Stomach (tissue), 9 donors: Measurements from ENCODE around the gene HOXC11. TPM values are rescaled to one million over a fixed set of nuclear protein-coding genes. Genes with fewer than 3 reads are reported as not detected.

Experiments used
- DNase-seq, 2 donors: peaks; one replicate each; pipeline versions ENCODE4 v3.0.0 to v3.0.0-alpha.2; 2013 to 2019
- H3K27ac ChIP-seq, 5 donors: fragments of 200-600 bp in 4 of 5; sonication (generic) in 4 of 5; one replicate each; pipeline ENCODE4 v1.5.1; 2013 to 2019; ENCODE audit warnings: mild to moderate bottlenecking in 1 of 5, moderate library complexity in 1 of 5
- H3K27me3 ChIP-seq, 3 donors: fragments of 200-600 bp; sonication (generic); one replicate each; pipeline ENCODE4 v1.5.1; 2017 to 2019; ENCODE audit warnings: mixed run types in 1 of 3
- H3K36me3 ChIP-seq, 4 donors: fragments of 200-600 bp; sonication (generic); 1 replicate in 3 of 4; 2 replicates in 1 of 4; pipeline ENCODE4 v1.5.1; 2016 to 2019
- H3K4me1 ChIP-seq, 4 donors: fragments of 200-600 bp; sonication (generic); one replicate each; pipeline ENCODE4 v1.5.1; 2016 to 2019
- H3K4me3 ChIP-seq, 4 donors: fragments of 200-600 bp; sonication (generic) in 3 of 4; one replicate each; pipeline ENCODE4 v1.5.1; 2016 to 2019; ENCODE audit warnings: mild to moderate bottlenecking in 1 of 4
- H3K9me3 ChIP-seq, 4 donors: fragments of 200-600 bp; sonication (generic); one replicate each; pipeline ENCODE4 v1.5.1; 2016 to 2019
- CTCF ChIP-seq, 7 experiments: fragments of 450-650 bp in 4 of 7; fragments of 200-600 bp in 3 of 7; sonication (generic) in 3 of 7; IDR thresholded peaks; one replicate each; pipeline ENCODE4 v1.5.1; 2016 to 2019; ENCODE audit warnings: antibody characterized with exemption in 7 of 7, control low read depth in 2 of 7, mild to moderate bottlenecking in 1 of 7
- EP300 ChIP-seq: sonication (generic); formaldehyde crosslinking; IDR thresholded peaks from one replicate; pipeline ENCODE4 v1.6.1; 2017; ENCODE audit warnings: antibody characterized with exemption
- POLR2A ChIP-seq, 4 donors: fragments of 450-650 bp; IDR thresholded peaks; one replicate each; pipeline ENCODE4 v1.6.1; 2016; ENCODE audit warnings: antibody characterized with exemption in 4 of 4, control low read depth in 2 of 4, mild to moderate bottlenecking in 1 of 4, moderate library complexity in 1 of 4
- POLR2AphosphoS5 ChIP-seq, 3 donors: sonication (generic); formaldehyde crosslinking; IDR thresholded peaks; one replicate each; pipeline ENCODE4 v1.6.1; 2016; ENCODE audit warnings: antibody characterized with exemption in 3 of 3
- WGBS, 5 donors: extraction: QIAGEN DNeasy Blood & Tissue Kit in 3 of 5; methylation state at CpG; one replicate each; pipeline versions ENCODE4 v1.1.5 to v1.1.7; 2013 to 2018; 5-methylcytosine and 5-hydroxymethylcytosine counted together
- intact Hi-C: fragments of 100-400 bp; cut with DNase I; formaldehyde crosslinking; loops from one replicate; pipeline ENCODE4 v1.15.1; 2023; ENCODE audit warnings: low total_unique reads
- polyA plus RNA-seq, 3 donors: library from polyadenylated mRNA; stranded (reverse); fragments of 200-250 nt; gene quantifications; one replicate each; pipeline ENCODE4 v1.2.3, GENCODE V29; 2013
- total RNA-seq, 5 donors: library from RNA; depleted of rRNA; stranded (reverse); fragments of >200 nt; gene quantifications; one replicate each; pipeline versions ENCODE4 v1.1.0 to v1.2.3, GENCODE V29; 2014 to 2016
- donor health status: healthy with polysubstance abuse.
- donor health status: Bipolar disorder and iron deficiency.
- donor health status: healthy.

The HOXC11 gene
- total and polyA plus RNA-seq, 8 donors, result not detected

DNA sequence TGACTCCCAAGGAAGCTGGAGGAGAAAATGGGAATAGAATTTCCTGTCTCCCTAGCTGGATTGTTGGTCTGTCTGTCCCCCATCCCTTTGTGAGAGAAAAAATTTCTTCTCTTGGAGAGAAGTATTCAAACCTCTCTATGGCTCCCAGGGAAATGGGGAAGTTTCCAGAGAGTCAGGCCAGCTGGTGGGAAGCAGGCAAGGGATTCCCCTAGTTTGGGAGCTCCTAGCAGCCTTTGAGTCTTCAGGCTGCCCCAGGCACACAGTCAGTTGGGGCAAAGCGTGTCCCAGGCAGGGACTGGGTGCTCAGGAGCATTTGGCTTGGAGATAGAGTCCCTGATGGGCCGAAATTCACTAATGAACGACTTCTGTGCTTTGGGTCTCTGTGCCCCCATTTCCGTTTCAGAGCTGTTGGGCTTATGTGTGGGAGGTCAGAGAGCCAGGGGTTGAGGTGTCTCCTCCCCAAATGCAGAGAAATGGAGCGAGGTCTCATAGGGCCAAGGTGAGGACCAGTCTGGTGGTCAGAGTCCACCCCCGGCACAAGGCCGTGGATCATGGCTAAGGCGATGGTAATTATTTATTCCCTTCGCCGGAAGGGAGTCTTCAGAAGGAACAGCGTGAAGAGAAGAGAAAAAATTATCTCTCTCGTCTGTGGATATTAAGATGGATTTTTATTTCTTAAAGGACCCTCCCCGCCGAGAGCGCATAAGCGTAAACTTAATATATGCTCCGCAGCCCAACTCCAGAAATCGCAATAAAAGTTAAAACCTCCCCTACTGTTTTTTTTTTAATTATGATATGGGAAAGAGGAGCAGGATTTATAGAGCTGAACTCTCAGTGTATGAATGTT is 20.5 kb downstream of the HOXC11 start:
- Histone ChIP-seq H3K27ac (no peak overlapping the region), H3K4me3 (no peak overlapping the region), H3K27me3 (peaks cover 85 to 100% (median 100%) of the 10 kb centered on the region in 3 donors), H3K4me1 (peaks cover 24 to 49% (median 44%) of the 10 kb centered on the region in 4 donors), H3K36me3 (no peaks in the 10 kb centered on the region), H3K9me3 (no peaks in the 10 kb centered on the region)
- 25 to 30% (median 28%) methylated on average over 18 of the region's 18 CpGs for WGBS, 5 donors
- intact Hi-C loops, result no loop called here
- DNase-seq, result no peak
- no peak for TF ChIP-seq POLR2A (IDR thresholded peaks at IDR 0.05)
- TF ChIP-seq POLR2AphosphoS5 (IDR thresholded peaks at IDR 0.05), result no peak
- no peak for TF ChIP-seq CTCF (IDR thresholded peaks at IDR 0.05)

GRCh38 chr12:53994009-53994263 is 21.0 kb downstream of the HOXC11 start:
- Histone ChIP-seq H3K27ac (no peak overlapping the region), H3K9me3 (no peaks in the 10 kb centered on the region), H3K4me1 (peaks cover 24 to 46% (median 43%) of the 10 kb centered on the region in 4 donors), H3K27me3 (peaks cover 82 to 100% (median 100%) of the 10 kb centered on the region in 3 donors), H3K4me3 (peak overlapping the region in 1 of 4 donors; percentile 56), H3K36me3 (no peaks in the 10 kb centered on the region)
- WGBS, 5 donors, result 4 to 11% (median 7%) methylated on average over 12 to 19 of the region's 19 CpGs
- intact Hi-C loops, result no loop called here
- DNase-seq, result no peak
- TF ChIP-seq POLR2AphosphoS5 (IDR thresholded peaks at IDR 0.05) (no peak), POLR2A (IDR thresholded peaks at IDR 0.05) (no peak), EP300 (no peak), CTCF (IDR thresholded peaks at IDR 0.05) (no peak)

GRCh38 chr12:53994264-53995001 is 21.5 kb downstream of the HOXC11 start:
- H3K4me3 ChIP-seq, result peak overlapping the region in 3 of 4 donors; percentile 42 to 56 (median 55)
- intact Hi-C loops, result no loop called here

More at GRCh38 chr12:53994264-53995001, 21.5 kb downstream of the HOXC11 start:
- DNase-seq, result no peak
- Histone ChIP-seq H3K27ac (no peak overlapping the region), H3K4me1 (peaks cover 24 to 46% (median 40%) of the 10 kb centered on the region in 4 donors), H3K27me3 (peaks cover 80 to 100% (median 100%) of the 10 kb centered on the region in 3 donors), H3K9me3 (no peaks in the 10 kb centered on the region), H3K36me3 (no peaks in the 10 kb centered on the region)
- no peak for TF ChIP-seq POLR2AphosphoS5 (IDR thresholded peaks at IDR 0.05)
- no peak for TF ChIP-seq EP300
- TF ChIP-seq CTCF (IDR thresholded peaks at IDR 0.05), result no peak
- no peak for TF ChIP-seq POLR2A (IDR thresholded peaks at IDR 0.05)
- WGBS, 5 donors, result 3 to 6% (median 4%) methylated on average over 51 to 60 of the region's 60 CpGs
